Kidney epithelial cell (primary cell): ENCODE data around the gene CCDC92B. TPM values are rescaled to one million over a fixed set of nuclear protein-coding genes. Genes with fewer than 3 reads are reported as not detected.

ENCODE experiments used
- DNase-seq: peaks from one replicate; pipeline ENCODE4 v3.0.0-alpha.2; 2010; ENCODE audit warnings: low read depth
- H3K27me3 ChIP-seq: 2 replicates; pipeline ENCODE4 v1.6.0; 2011; ENCODE audit warnings: low read length; ENCODE audit not compliant: control insufficient read depth, insufficient read depth
- H3K36me3 ChIP-seq: 2 replicates; pipeline ENCODE4 v1.5.1; 2011; ENCODE audit warnings: low read length; ENCODE audit not compliant: control insufficient read depth, insufficient read depth
- H3K4me3 ChIP-seq: 2 replicates; pipeline ENCODE4 v1.5.1; 2011; ENCODE audit warnings: low read depth, mild to moderate bottlenecking, control low read depth, low read length
- total RNA-seq: library from RNA; depleted of rRNA; stranded (reverse); fragments of >200 nt; gene quantifications from 2 replicates; pipeline ENCODE4 v1.2.3, GENCODE V29; 2015
- TF ChIP-seq, protein P1 (sequence below): IDR thresholded peaks from 2 replicates; pipeline ENCODE4 v1.5.1; 2011; ENCODE audit warnings: mild to moderate bottlenecking, moderate library complexity, low read length, control low read depth, inconsistent platforms; ENCODE audit not compliant: insufficient read depth, poor library complexity, severe bottlenecking

Gene CCDC92B
- total RNA-seq, 1 donor from 2014 or later = not detected

DNA sequence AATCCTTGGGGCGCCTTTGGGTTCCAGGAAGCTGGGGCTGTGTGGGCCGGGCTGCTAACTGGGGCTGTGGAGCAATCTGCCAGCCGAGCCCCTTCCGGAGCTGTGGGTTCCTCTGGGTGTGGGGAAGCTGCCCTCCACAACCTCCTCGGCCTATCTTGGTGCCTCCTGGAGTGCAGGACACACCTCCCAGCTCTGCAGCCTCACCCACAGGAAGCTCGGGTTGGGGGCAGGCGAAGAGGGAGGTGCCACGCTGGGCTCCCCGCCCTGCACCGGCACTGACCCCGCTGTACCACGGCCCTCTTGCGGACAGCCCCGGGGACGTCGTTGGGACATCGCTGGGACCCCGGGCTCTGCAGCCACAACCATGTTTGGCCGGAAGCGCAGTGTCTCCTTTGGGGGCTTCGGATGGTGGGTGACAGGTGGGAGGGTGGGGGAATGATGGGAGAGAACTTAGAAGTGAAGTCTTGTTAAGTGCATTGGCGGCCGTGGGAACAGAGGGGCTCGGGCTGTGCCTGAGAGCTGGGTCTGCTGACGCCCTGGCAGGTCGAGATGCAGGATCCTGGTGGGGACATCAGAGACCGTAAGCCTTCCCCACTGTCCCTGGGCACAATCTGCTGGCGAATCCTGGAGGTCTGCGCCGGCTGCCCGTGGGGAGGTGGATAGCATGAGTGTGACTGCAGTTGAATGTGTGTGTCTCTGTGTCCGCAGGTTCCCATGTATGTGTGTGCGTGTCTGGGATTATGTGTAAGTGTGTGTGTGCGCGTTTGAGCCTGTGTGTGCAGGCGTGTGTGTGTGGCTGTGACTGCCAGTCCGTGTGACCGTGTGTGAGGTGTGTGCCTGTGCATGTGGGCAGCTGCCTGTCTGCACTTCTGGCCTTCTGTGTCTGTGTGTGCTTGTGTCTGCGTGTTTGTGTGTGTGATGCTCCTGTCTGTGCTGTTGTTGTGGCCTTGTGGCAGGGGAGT lies 47.0 kb upstream of the CCDC92B start, which contains the start of gene RAP1GAP2:
Gene RAP1GAP2, plus strand, starts transcription at position 275 of the 962 bp plus-strand sequence. Its CDS starts 90 bp downstream, at position 365.
- no peak for DNase-seq
- TF ChIP-seq, protein P1, sequence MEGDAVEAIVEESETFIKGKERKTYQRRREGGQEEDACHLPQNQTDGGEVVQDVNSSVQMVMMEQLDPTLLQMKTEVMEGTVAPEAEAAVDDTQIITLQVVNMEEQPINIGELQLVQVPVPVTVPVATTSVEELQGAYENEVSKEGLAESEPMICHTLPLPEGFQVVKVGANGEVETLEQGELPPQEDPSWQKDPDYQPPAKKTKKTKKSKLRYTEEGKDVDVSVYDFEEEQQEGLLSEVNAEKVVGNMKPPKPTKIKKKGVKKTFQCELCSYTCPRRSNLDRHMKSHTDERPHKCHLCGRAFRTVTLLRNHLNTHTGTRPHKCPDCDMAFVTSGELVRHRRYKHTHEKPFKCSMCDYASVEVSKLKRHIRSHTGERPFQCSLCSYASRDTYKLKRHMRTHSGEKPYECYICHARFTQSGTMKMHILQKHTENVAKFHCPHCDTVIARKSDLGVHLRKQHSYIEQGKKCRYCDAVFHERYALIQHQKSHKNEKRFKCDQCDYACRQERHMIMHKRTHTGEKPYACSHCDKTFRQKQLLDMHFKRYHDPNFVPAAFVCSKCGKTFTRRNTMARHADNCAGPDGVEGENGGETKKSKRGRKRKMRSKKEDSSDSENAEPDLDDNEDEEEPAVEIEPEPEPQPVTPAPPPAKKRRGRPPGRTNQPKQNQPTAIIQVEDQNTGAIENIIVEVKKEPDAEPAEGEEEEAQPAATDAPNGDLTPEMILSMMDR = no peak
- Histone ChIP-seq H3K27me3 (peaks cover 26% of the 10 kb centered on the region), H3K36me3 (no peaks in the 10 kb centered on the region), H3K4me3 (no peak within 1 kb of the TSS)

DNA sequence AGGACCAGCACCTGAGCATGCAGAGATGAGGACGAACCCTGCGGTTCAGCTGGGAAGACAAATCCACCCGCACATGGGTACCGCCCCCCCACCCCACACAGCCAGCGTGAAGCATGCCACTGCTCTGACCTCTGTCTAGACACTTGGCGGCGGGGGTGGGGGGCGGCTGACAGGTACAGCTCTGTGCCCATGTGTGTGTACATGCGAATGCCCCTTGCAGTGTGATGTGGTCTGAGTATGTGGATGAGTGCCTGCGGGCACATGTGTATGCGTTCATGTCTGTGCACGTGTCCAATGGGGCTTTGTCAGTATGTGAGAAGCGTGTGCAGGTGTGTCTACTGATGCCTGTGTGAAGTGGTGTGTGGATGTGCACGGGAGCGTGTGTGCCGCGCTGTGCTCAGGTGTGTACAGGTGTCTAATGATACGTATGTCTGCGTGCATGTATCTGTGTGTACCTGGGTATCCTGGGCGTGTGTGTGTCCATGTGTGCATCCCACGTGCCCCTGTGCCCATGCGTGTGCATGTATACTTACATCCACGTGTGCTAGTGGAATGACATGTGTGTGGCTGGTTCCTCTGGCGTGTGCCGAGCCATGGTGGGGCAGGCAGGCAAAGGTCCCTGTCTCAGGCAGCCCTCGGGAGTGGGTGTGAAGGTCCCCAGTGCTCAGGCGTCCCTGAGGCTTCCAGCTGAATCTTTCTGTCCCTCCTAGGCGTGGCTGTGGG lies 46.1 kb upstream of the CCDC92B start:
- no peak for DNase-seq
- Histone ChIP-seq H3K4me3 (no peak overlapping the region), H3K27me3 (peaks cover 32% of the 10 kb centered on the region), H3K36me3 (no peaks in the 10 kb centered on the region)
- TF ChIP-seq, protein P1 = no peak

DNA sequence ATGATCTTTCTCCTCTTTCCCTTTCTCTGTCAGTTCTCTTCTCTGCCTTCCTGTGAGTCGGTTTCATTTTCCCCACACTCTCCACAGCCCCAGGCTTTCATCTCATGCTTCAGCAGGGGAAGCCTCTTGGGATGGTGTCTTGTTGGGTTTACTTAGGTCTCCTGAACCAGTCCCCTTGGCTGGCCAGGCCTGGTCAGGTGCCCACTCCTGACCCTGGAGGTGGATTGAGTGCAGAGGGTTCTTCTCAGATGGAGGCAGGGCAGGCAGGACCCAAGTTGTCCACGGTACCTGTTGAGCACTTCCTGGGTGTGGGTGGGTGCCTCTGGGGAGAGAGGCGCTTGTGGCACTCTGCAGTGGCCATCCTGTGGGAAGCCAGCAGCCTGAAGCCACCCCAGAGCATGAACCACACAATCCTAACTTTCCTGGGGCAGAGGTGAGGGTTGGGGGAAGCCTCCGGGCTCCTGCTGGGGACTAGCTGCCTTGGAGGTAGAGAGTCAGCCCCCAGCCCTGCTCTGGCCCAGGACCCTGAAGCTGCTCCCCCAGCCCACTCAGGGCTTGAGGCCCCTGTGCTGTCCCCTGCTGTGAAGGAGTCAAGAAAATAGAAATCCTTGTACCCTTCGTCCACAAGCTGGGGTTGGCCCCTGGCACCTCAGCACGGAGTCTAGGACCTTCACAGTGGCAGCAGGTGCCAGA lies 44.8 kb upstream of the CCDC92B start:
- H3K36me3 ChIP-seq = no peaks in the 10 kb centered on the region
- TF ChIP-seq, protein P1 = no peak
- no peak for DNase-seq
- peaks cover 33% of the 10 kb centered on the region for H3K27me3 ChIP-seq
- no peak overlapping the region for H3K4me3 ChIP-seq

DNA sequence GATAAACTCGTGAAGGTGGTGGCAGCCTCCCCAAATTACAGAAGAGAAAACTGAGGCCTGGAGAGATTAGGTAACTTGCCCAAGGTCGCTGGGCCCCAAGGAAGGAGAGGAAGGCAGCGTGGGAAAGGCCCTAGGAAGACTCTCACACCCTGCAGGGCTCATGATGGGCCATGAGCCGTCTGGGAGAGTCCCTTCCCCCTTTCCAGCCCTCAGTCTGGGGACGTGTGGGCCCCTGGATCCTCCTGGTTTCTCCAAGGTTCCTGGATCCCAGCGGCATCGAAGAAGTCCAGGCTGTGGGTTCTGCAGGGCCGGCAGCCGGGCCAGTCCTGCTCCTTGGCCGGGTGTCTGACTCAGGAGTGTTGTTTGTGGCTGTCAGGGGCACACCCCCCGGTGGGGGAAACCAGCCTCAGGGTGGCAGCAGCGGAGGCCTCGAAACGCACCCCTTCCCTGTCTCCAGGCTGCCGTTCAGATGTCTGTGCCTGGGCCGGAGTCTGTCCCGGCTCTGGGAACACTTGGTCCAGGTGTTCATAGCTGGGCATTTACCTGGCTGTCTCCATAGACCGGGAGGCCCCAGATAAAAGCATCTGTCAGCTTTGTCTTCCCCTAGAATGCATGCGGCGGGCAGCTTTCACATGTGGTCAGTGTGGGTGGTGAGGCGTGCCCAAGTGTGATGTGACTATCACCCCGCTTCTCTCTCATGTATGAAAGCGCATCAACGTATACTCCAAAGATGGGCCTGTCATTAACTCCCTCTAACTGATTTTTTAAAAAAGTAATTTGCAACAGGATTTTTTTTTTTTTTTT lies 43.1 kb upstream of the CCDC92B start:
- TF ChIP-seq, protein P1 = no peak
- Histone ChIP-seq H3K36me3 (no peaks in the 10 kb centered on the region), H3K4me3 (no peak overlapping the region), H3K27me3 (peaks cover 32% of the 10 kb centered on the region)
- DNase-seq = no peak

DNA sequence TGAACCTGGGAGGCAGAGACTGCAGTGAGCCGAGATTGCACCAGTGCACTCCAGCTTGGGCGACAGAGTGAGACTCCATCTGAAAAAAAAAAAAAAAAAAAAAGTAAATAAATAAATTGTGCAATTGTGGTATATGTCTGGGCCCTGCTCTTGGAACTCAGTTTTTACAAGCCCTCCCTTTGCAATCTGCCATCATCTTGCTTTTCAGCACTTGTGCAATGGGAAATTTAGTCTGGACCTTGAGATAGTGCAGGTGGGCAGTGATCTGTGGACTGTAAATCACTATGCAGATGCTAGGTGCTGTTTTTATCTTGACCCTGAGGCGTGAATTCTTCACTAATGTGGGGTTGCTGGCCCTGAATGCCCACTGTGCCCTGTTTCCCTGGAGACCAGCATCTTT lies 40.2 kb upstream of the CCDC92B start:
- peaks cover 20% of the 10 kb centered on the region for H3K27me3 ChIP-seq
- DNase-seq = no peak
- TF ChIP-seq, protein P1 = no peak
- H3K36me3 ChIP-seq = no peaks in the 10 kb centered on the region
- no peak overlapping the region for H3K4me3 ChIP-seq
